Neural cell (in vitro differentiated cells): ENCODE measurements around the gene TFCP2L1.
"Not testable (repeated sequence)": the region's sequence is repeated elsewhere in the genome, so short reads cannot be mapped to it uniquely, and the experiment has no call there.

Experiments used
- CTCF ChIP-seq: fragments of 450-650 bp; IDR thresholded peaks from 2 replicates; pipeline ENCODE4 v1.5.1; 2014; ENCODE audit warnings: antibody characterized with exemption, mild to moderate bottlenecking, moderate library complexity; ENCODE audit not compliant: poor library complexity, severe bottlenecking
- EZH2 ChIP-seq: fragments of 200-600, 300-800 bp; shearing (Covaris generic), sonication (generic); IDR thresholded peaks from 2 replicates; pipeline ENCODE4 v1.6.1; 2014; ENCODE audit warnings: antibody characterized with exemption, low read length, borderline replicate concordance, mild to moderate bottlenecking; ENCODE audit not compliant: insufficient read depth, poor library complexity, severe bottlenecking
- REST ChIP-seq: IDR thresholded peaks from 2 replicates; pipeline ENCODE4 v1.6.1; 2012; ENCODE audit warnings: borderline replicate concordance

GRCh38 chr2:121301190-121301589 lies 16.2 kb upstream of the TFCP2L1 start:
- TF ChIP-seq EZH2, CTCF, REST: not testable (repeated sequence)
